Esophagus muscularis mucosa (tissue), 3 donors: Measurements from ENCODE around the gene TCEANC.

Source experiments
- POLR2A ChIP-seq: fragments of 450-650 bp; IDR thresholded peaks from one replicate; pipeline ENCODE4 v1.6.1; 2017; ENCODE audit warnings: antibody characterized with exemption, moderate library complexity, mild to moderate bottlenecking, low read depth
- POLR2AphosphoS5 ChIP-seq, 2 donors: sonication (generic); formaldehyde crosslinking; IDR thresholded peaks; one replicate each; pipeline ENCODE4 v1.6.1; 2017; ENCODE audit warnings: antibody characterized with exemption in 2 of 2
- TF ChIP-seq, protein P1 (sequence below), 3 experiments: fragments of 200-600 bp in 2 of 3; fragments of 450-650 bp in 1 of 3; sonication (generic) in 2 of 3; IDR thresholded peaks; one replicate each; pipeline ENCODE4 v1.5.1; 2017 to 2019; ENCODE audit warnings: antibody characterized with exemption in 3 of 3, mild to moderate bottlenecking in 2 of 3, moderate library complexity in 1 of 3

DNA sequence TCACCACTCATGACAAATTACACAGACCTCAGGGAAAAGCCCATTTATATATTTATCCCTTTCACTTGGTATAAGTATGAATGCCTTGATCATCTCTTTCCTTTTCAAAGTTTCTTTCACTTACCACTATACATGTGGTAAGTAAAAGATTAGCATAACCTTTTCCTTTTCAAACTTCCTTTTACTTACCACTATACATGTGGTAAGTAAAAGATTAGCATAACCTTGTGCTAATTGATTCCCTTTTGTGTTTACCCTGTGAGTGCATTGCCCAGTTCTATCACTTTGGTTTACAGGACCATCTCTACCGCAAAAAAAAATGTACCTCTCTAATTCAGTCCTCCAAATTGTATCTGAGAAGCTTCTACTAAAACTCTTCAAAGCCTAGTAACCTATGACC is 32.7 kb upstream of the TCEANC start:
- TF ChIP-seq, protein P1, sequence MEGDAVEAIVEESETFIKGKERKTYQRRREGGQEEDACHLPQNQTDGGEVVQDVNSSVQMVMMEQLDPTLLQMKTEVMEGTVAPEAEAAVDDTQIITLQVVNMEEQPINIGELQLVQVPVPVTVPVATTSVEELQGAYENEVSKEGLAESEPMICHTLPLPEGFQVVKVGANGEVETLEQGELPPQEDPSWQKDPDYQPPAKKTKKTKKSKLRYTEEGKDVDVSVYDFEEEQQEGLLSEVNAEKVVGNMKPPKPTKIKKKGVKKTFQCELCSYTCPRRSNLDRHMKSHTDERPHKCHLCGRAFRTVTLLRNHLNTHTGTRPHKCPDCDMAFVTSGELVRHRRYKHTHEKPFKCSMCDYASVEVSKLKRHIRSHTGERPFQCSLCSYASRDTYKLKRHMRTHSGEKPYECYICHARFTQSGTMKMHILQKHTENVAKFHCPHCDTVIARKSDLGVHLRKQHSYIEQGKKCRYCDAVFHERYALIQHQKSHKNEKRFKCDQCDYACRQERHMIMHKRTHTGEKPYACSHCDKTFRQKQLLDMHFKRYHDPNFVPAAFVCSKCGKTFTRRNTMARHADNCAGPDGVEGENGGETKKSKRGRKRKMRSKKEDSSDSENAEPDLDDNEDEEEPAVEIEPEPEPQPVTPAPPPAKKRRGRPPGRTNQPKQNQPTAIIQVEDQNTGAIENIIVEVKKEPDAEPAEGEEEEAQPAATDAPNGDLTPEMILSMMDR (IDR thresholded peaks at IDR 0.05), result no peak
- no peak for TF ChIP-seq POLR2A
- TF ChIP-seq POLR2AphosphoS5 (IDR thresholded peaks at IDR 0.05), result no peak
